ENCODE data around the gene PCSK1N.

PCSK1N gene

GRCh38 chrX:48787505-48788443 is 47.6 kb downstream of the PCSK1N start:
- DNase-seq: no peak

GRCh38 chrX:48786825-48787504 is 48.4 kb downstream of the PCSK1N start:
- DNase-seq: no peak

GRCh38 chrX:48786341-48786800 is 49.0 kb downstream of the PCSK1N start, which contains the start of gene GATA1:
Gene GATA1, plus strand, starts transcription at chrX:48786590. Its CDS starts 4,520 bp downstream, at chrX:48791110.
- DNase-seq: no peak

DNA sequence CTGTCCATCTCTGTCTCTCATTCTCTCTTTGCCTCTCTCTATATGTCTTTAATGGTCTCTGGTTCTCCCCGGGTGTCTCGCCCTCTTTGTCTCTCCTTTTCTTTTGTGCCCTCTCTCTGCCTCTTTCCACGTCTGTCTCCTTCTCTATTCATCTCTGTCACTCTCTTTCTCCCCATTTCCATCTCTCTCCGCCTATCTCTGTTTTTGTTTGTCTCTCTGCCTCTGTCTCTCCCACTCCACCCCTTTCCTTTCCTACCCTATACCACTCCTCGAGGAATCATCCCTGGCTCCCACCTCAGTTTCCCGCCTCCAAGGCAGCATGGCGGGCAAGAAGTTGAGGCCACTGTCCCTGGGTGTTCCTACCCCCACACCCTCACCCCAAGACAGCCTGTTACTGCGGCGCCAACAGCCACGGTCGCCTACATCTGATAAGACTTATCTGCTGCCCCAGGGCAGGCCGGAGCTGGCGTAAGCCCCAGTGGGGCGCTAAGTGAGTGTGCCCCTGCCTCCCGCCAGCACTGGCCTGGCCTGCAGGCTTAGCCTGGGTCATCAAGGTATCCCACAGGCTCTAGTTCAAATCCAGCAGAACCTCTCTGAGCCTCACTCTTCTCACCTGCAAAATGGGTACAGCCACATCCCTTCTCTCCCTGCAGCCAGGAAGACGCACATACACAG is 49.7 kb downstream of the PCSK1N start:
- DNase-seq: no peak

GRCh38 chrX:48785186-48785539 is 50.2 kb downstream of the PCSK1N start:
- no peak for DNase-seq

GRCh38 chrX:48784726-48785125 is 50.7 kb downstream of the PCSK1N start:
- no peak for DNase-seq

DNA sequence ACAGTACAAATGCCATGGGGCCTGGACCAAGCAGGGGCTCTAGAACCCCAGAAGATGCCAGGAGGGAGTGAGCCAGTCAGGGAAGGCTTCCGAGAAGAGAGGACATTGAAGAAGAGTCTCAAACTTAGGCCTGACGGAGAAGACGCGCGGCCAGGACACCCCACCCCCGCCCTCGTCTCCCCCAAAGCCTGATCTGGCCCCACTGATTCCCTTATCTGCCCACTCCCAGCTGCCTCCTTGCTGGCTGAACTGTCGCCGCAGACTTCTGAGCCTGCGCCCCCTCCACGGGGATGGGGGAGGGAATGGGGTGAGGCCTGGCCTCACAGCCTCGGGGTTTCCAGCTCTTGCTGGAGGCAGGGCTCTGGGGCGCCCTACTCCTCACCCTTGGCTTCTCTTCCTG is 52.6 kb downstream of the PCSK1N start:
- DNase-seq: no peak

DNA sequence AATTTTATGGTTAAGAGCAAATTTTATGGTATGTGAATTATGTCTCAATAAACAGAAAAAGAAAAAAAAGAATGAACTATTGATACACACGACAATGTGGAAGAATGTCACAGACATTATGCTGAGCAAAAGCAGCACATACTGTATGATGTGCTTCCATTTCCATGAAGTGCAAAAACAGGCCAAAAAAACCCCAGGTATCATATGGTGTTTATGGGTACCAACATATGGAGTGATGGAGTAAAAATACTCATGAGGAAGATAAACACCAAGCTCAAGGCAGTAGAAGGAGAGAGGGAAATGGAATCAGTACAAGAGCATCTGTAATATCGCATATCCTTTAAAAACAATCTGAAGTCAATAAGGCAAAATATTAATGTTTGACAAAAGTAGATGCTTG is 53.2 kb downstream of the PCSK1N start:
- no peak for DNase-seq

GRCh38 chrX:48781705-48782104 is 53.7 kb downstream of the PCSK1N start:
- DNase-seq: no peak
